ENCODE measurements around the gene GRK5.

The GRK5 gene

GRCh38 chr10:119500123-119500795, 292.9 kb downstream of the GRK5 start:
- ATAC-seq (no peak), DNase-seq (no peak)
- Mint-ChIP-seq H3K4me3 (peak overlapping the region; percentile 45 to 47), H3K27me3 (no peaks in the 10 kb centered on the region), H3K4me1 (peaks cover 99% of the 10 kb centered on the region), H3K27ac (peak overlapping the region; percentile 74 to 100), H3K9me3 (no peaks in the 10 kb centered on the region)

GRCh38 chr10:119500821-119501220, 293.4 kb downstream of the GRK5 start:
- ATAC-seq: no peak

GRCh38 chr10:119501690-119502089, 294.3 kb downstream of the GRK5 start:
- Mint-ChIP-seq H3K27me3 (no peaks in the 10 kb centered on the region), H3K27ac (peak overlapping the region; percentile 98 to 100), H3K4me1 (peaks cover 99% of the 10 kb centered on the region), H3K9me3 (no peaks in the 10 kb centered on the region), H3K4me3 (peak overlapping the region; percentile 71 to 84)
- ATAC-seq (peak; percentile 27), DNase-seq (no peak)

More at GRCh38 chr10:119500821-119501220, 293.4 kb downstream of the GRK5 start:
- Mint-ChIP-seq H3K4me3 (peak overlapping the region; percentile 45 to 47), H3K27me3 (no peaks in the 10 kb centered on the region), H3K9me3 (no peaks in the 10 kb centered on the region), H3K27ac (peak overlapping the region; percentile 74 to 100), H3K4me1 (peaks cover 99% of the 10 kb centered on the region)
- DNase-seq: no peak

GRCh38 chr10:119502209-119502608, 294.8 kb downstream of the GRK5 start:
- Mint-ChIP-seq H3K27me3 (no peaks in the 10 kb centered on the region), H3K4me3 (peak overlapping the region; percentile 71 to 84), H3K27ac (peak overlapping the region; percentile 98 to 100), H3K9me3 (no peaks in the 10 kb centered on the region), H3K4me1 (peaks cover 99% of the 10 kb centered on the region)
- ATAC-seq (peak; percentile 92), DNase-seq (peak; percentile 87 to 88)

- DNase-seq (no peak), ATAC-seq (peak; percentile 22)
- Mint-ChIP-seq H3K4me1 (peaks cover 99% of the 10 kb centered on the region), H3K27me3 (no peaks in the 10 kb centered on the region), H3K4me3 (peak overlapping the region; percentile 71 to 84), H3K27ac (peak overlapping the region; percentile 98 to 100), H3K9me3 (no peaks in the 10 kb centered on the region)
These were observed 295.3 kb downstream of the GRK5 start for GRCh38 chr10:119502618-119503155.

- Mint-ChIP-seq H3K9me3 (no peaks in the 10 kb centered on the region), H3K27ac (peak overlapping the region in 1 of 2 donors; percentile 79), H3K4me1 (peaks cover 99% of the 10 kb centered on the region), H3K4me3 (peak overlapping the region in 1 of 2 donors; percentile 80), H3K27me3 (no peaks in the 10 kb centered on the region)
- DNase-seq (no peak), ATAC-seq (no peak)
These were observed 296.4 kb downstream of the GRK5 start for GRCh38 chr10:119503821-119504220.

GRCh38 chr10:119504651-119505050, 297.3 kb downstream of the GRK5 start:
- H3K27me3 Mint-ChIP-seq: no peaks in the 10 kb centered on the region
- ATAC-seq (no peak), DNase-seq (no peak)
- no peaks in the 10 kb centered on the region for H3K9me3 Mint-ChIP-seq
- H3K27ac Mint-ChIP-seq: peak overlapping the region; percentile 67 to 72
- peaks cover 99% of the 10 kb centered on the region for H3K4me1 Mint-ChIP-seq
- peak overlapping the region; percentile 73 to 80 for H3K4me3 Mint-ChIP-seq

GRCh38 chr10:119505131-119505551, 297.8 kb downstream of the GRK5 start:
- Mint-ChIP-seq H3K27ac (peak overlapping the region in 1 of 2 donors; percentile 72), H3K4me1 (peaks cover 99% of the 10 kb centered on the region), H3K27me3 (no peaks in the 10 kb centered on the region), H3K4me3 (peak overlapping the region; percentile 73 to 80), H3K9me3 (no peaks in the 10 kb centered on the region)
- no peak for ATAC-seq
- DNase-seq: no peak
